ENCODE measurements around the gene EEFSEC.

DNA sequence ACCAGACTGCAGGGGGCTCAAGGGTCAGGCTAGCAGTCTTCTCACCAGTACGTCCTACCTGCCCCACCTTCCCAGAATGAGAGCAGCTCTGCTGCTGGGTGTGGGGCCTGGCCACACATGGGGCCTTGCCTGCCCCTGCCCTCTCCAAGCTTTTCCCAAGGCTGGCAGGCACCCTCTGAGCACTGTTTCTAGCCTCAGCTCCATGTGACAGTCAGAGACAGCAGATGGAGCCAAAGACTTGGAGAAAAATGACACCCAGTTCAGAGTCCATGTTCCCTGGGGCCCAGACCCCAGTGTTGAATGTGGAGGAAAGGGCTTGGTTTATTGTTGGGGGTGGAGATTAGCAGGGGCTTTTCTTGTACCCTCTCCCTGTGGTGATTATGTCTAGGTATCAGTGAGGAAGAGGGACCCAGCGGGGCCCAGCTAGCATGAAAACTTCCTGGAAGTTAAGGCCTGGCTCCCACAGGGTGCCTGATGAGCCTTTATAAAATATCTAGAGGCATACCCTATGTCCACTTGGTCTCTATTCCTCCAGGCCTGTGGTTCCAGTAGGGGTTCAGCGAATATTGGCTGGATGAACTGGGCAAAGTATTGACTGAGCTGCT lies 153.8 kb downstream of the EEFSEC start:
- TF ChIP-seq, protein P1, sequence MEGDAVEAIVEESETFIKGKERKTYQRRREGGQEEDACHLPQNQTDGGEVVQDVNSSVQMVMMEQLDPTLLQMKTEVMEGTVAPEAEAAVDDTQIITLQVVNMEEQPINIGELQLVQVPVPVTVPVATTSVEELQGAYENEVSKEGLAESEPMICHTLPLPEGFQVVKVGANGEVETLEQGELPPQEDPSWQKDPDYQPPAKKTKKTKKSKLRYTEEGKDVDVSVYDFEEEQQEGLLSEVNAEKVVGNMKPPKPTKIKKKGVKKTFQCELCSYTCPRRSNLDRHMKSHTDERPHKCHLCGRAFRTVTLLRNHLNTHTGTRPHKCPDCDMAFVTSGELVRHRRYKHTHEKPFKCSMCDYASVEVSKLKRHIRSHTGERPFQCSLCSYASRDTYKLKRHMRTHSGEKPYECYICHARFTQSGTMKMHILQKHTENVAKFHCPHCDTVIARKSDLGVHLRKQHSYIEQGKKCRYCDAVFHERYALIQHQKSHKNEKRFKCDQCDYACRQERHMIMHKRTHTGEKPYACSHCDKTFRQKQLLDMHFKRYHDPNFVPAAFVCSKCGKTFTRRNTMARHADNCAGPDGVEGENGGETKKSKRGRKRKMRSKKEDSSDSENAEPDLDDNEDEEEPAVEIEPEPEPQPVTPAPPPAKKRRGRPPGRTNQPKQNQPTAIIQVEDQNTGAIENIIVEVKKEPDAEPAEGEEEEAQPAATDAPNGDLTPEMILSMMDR (IDR thresholded peaks at IDR 0.05; ENCODE audit: insufficient read depth, low read length), result no peak
- no peak for TF ChIP-seq POLR2AphosphoS5 (IDR thresholded peaks at IDR 0.05; ENCODE audit: low read depth)

Measured in HL-60 (cell line).